ENCODE data around the gene CTNNA3. TPM values are rescaled to one million over a fixed set of nuclear protein-coding genes. Genes with fewer than 3 reads are reported as not detected.

CTNNA3 gene
- total RNA-seq, 1 experiment from 2014 or later, result 0.85 TPM

- Histone ChIP-seq H3K4me3 (ENCODE audit: low read depth in 2 of 2, low read length in 2 of 2) (no peak overlapping the region), H3K36me3 (ENCODE audit: control insufficient read depth, insufficient read depth, low read length) (no peaks in the 10 kb centered on the region), H3K4me1 (ENCODE audit: control insufficient read depth, insufficient read depth, low read length) (no peaks in the 10 kb centered on the region), H3K9me3 (ENCODE audit: control insufficient read depth, insufficient read depth, low read depth, low read length) (no peaks in the 10 kb centered on the region), H3K27me3 (ENCODE audit: control insufficient read depth, insufficient read depth, low read length) (no peaks in the 10 kb centered on the region), H3K27ac (ENCODE audit: low read length) (no peak overlapping the region)
- DNase-seq (ENCODE audit: low read depth, low spot score) (no peak), ATAC-seq (no peak)
- in situ Hi-C loops (cut with HindIII; ENCODE audit: low pct_unique_long_range_greater_than_20kb, low sequenced_read_pairs), result no loop called here
- CTCF ChIA-PET, result no interaction called here
- POLR2A ChIA-PET, result no interaction called here
- intact Hi-C loops (cut with micrococcal nuclease; ENCODE audit: unreplicated experiment), result no loop called here
- no TSS peak for BruUV-seq (replicated peaks)
- TF ChIP-seq POLR2AphosphoS5 (IDR thresholded peaks at IDR 0.05; ENCODE audit: low read depth, low read length), result no peak
- no peak for TF ChIP-seq TCF7L2 (IDR thresholded peaks at IDR 0.05; ENCODE audit: low read depth, low read length)
- TF ChIP-seq, protein P1, sequence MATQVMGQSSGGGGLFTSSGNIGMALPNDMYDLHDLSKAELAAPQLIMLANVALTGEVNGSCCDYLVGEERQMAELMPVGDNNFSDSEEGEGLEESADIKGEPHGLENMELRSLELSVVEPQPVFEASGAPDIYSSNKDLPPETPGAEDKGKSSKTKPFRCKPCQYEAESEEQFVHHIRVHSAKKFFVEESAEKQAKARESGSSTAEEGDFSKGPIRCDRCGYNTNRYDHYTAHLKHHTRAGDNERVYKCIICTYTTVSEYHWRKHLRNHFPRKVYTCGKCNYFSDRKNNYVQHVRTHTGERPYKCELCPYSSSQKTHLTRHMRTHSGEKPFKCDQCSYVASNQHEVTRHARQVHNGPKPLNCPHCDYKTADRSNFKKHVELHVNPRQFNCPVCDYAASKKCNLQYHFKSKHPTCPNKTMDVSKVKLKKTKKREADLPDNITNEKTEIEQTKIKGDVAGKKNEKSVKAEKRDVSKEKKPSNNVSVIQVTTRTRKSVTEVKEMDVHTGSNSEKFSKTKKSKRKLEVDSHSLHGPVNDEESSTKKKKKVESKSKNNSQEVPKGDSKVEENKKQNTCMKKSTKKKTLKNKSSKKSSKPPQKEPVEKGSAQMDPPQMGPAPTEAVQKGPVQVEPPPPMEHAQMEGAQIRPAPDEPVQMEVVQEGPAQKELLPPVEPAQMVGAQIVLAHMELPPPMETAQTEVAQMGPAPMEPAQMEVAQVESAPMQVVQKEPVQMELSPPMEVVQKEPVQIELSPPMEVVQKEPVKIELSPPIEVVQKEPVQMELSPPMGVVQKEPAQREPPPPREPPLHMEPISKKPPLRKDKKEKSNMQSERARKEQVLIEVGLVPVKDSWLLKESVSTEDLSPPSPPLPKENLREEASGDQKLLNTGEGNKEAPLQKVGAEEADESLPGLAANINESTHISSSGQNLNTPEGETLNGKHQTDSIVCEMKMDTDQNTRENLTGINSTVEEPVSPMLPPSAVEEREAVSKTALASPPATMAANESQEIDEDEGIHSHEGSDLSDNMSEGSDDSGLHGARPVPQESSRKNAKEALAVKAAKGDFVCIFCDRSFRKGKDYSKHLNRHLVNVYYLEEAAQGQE (IDR thresholded peaks at IDR 0.05; ENCODE audit: insufficient read depth in 1 of 2, low read depth in 2 of 2, low read length in 1 of 2), result no peak
- no peak for TF ChIP-seq CTCF (IDR thresholded peaks at IDR 0.05)
- TF ChIP-seq SIN3A (IDR thresholded peaks at IDR 0.05; ENCODE audit: borderline replicate concordance, insufficient read depth, low read depth, low read length), result no peak
Observed at GRCh38 chr10:65940816-65941662, 1755.0 kb downstream of the CTNNA3 start.

GRCh38 chr10:65940105-65940504 lies 1755.9 kb downstream of the CTNNA3 start:
- H3K4me1 ChIP-seq (ENCODE audit: control insufficient read depth, insufficient read depth, low read length), result no peaks in the 10 kb centered on the region
- in situ Hi-C loops (cut with HindIII; ENCODE audit: low pct_unique_long_range_greater_than_20kb, low sequenced_read_pairs), result no loop called here
- TF ChIP-seq TCF7L2 (IDR thresholded peaks at IDR 0.05; ENCODE audit: low read depth, low read length) (no peak), POLR2AphosphoS5 (IDR thresholded peaks at IDR 0.05; ENCODE audit: low read depth, low read length) (no peak), CTCF (IDR thresholded peaks at IDR 0.05) (no peak), SIN3A (IDR thresholded peaks at IDR 0.05; ENCODE audit: borderline replicate concordance, insufficient read depth, low read depth, low read length) (no peak)
- TF ChIP-seq, protein P1 (IDR thresholded peaks at IDR 0.05; ENCODE audit: insufficient read depth in 1 of 2, low read depth in 2 of 2, low read length in 1 of 2), result no peak
- H3K4me3 ChIP-seq (ENCODE audit: low read depth in 2 of 2, low read length in 2 of 2), result no peak overlapping the region
- no peaks in the 10 kb centered on the region for H3K36me3 ChIP-seq (ENCODE audit: control insufficient read depth, insufficient read depth, low read length)
- no peak for DNase-seq (ENCODE audit: low read depth, low spot score)
- no peak for ATAC-seq
- ChIA-PET CTCF (no interaction called here), POLR2A (no interaction called here)
- intact Hi-C loops (cut with micrococcal nuclease; ENCODE audit: unreplicated experiment), result no loop called here
- H3K27ac ChIP-seq (ENCODE audit: low read length), result no peak overlapping the region
- BruUV-seq (replicated peaks), result no TSS peak
- no peaks in the 10 kb centered on the region for H3K9me3 ChIP-seq (ENCODE audit: control insufficient read depth, insufficient read depth, low read depth, low read length)
- H3K27me3 ChIP-seq (ENCODE audit: control insufficient read depth, insufficient read depth, low read length), result no peaks in the 10 kb centered on the region
